PC-9 (cell line): Measurements from ENCODE around the gene CD72.

Source experiments
- EZH2 ChIP-seq: fragments of 200-600 bp; sonication (generic); IDR thresholded peaks from 2 replicates; pipeline ENCODE4 v1.8.0; 2017; ENCODE audit warnings: antibody characterized with exemption, low read depth
- TF ChIP-seq, protein P1 (sequence below): fragments of 200-600 bp; sonication (generic); conservative IDR thresholded peaks from 2 replicates; pipeline ENCODE4 v1.6.1; 2017; ENCODE audit warnings: mixed run types, antibody characterized with exemption, mild to moderate bottlenecking, moderate library complexity

GRCh38 chr9:35667939-35668338, 49.7 kb upstream of the CD72 start:
- TF ChIP-seq, protein P1, sequence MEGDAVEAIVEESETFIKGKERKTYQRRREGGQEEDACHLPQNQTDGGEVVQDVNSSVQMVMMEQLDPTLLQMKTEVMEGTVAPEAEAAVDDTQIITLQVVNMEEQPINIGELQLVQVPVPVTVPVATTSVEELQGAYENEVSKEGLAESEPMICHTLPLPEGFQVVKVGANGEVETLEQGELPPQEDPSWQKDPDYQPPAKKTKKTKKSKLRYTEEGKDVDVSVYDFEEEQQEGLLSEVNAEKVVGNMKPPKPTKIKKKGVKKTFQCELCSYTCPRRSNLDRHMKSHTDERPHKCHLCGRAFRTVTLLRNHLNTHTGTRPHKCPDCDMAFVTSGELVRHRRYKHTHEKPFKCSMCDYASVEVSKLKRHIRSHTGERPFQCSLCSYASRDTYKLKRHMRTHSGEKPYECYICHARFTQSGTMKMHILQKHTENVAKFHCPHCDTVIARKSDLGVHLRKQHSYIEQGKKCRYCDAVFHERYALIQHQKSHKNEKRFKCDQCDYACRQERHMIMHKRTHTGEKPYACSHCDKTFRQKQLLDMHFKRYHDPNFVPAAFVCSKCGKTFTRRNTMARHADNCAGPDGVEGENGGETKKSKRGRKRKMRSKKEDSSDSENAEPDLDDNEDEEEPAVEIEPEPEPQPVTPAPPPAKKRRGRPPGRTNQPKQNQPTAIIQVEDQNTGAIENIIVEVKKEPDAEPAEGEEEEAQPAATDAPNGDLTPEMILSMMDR = no peak
- no peak for TF ChIP-seq EZH2
